Peyer's patch (tissue), 4 donors: ENCODE measurements around the gene IFNL2. TPM values are rescaled to one million over a fixed set of nuclear protein-coding genes. Genes with fewer than 3 reads are reported as not detected.

ENCODE experiments used
- DNase-seq, 3 donors: peaks; one replicate each; pipeline ENCODE4 v3.0.0-alpha.2; 2017 to 2019
- H3K27ac ChIP-seq, 4 donors: fragments of 200-600 bp; sonication (generic); one replicate each; pipeline ENCODE4 v1.5.1; 2016 to 2019
- H3K27me3 ChIP-seq, 2 donors: fragments of 200-600 bp; sonication (generic); one replicate each; pipeline ENCODE4 v1.5.1; 2019
- H3K36me3 ChIP-seq, 3 donors: fragments of 200-600 bp; sonication (generic); one replicate each; pipeline ENCODE4 v1.5.1; 2016 to 2019
- H3K4me1 ChIP-seq, 4 donors: fragments of 200-600 bp; sonication (generic); one replicate each; pipeline ENCODE4 v1.5.1; 2016 to 2019
- H3K4me3 ChIP-seq, 4 donors: fragments of 200-600 bp; sonication (generic); 1 replicate in 3 of 4; 2 replicates in 1 of 4; pipeline ENCODE4 v1.5.1; 2016 to 2019; ENCODE audit warnings: mild to moderate bottlenecking in 1 of 4
- H3K9me3 ChIP-seq, 4 donors: fragments of 200-600 bp; sonication (generic); one replicate each; pipeline ENCODE4 v1.5.1; 2016 to 2019; ENCODE audit warnings: mild to moderate bottlenecking in 1 of 4
- CTCF ChIP-seq, 6 experiments: fragments of 450-650 bp in 4 of 6; fragments of 200-600 bp in 2 of 6; sonication (generic) in 1 of 6; IDR thresholded peaks; one replicate each; pipeline ENCODE4 v1.5.1; 2017 to 2019; ENCODE audit warnings: antibody characterized with exemption in 6 of 6, mild to moderate bottlenecking in 3 of 6, moderate library complexity in 1 of 6
- POLR2A ChIP-seq, 2 donors: fragments of 450-650 bp; IDR thresholded peaks; one replicate each; pipeline ENCODE4 v1.5.1; 2017; ENCODE audit warnings: antibody characterized with exemption in 2 of 2, mild to moderate bottlenecking in 2 of 2, moderate library complexity in 2 of 2
- total RNA-seq, 4 donors: library from RNA; depleted of rRNA; stranded (reverse); fragments of >200 nt; gene quantifications; one replicate each; pipeline ENCODE4 v1.1.0, GENCODE V29; 2016

Gene IFNL2
- total RNA-seq, 4 donors from 2014 or later, result not detected

- Histone ChIP-seq H3K27me3 (no peaks in the 10 kb centered on the region), H3K27ac (no peak overlapping the region), H3K4me1 (no peaks in the 10 kb centered on the region), H3K9me3 (no peaks in the 10 kb centered on the region), H3K36me3 (no peaks in the 10 kb centered on the region), H3K4me3 (no peak overlapping the region)
- peak in 1 of 3 donors; percentile 27 for DNase-seq
- TF ChIP-seq POLR2A (IDR thresholded peaks at IDR 0.05) (no peak), CTCF (IDR thresholded peaks at IDR 0.05) (no peak)
These were observed 31.2 kb downstream of the IFNL2 start for GRCh38 chr19:39299404-39299803.

- no peak overlapping the region for H3K4me3 ChIP-seq
- TF ChIP-seq POLR2A (IDR thresholded peaks at IDR 0.05) (no peak), CTCF (IDR thresholded peaks at IDR 0.05) (no peak)
- no peaks in the 10 kb centered on the region for H3K27me3 ChIP-seq
- no peaks in the 10 kb centered on the region for H3K4me1 ChIP-seq
- no peaks in the 10 kb centered on the region for H3K36me3 ChIP-seq
- peak in 1 of 3 donors; percentile 10 for DNase-seq
- H3K9me3 ChIP-seq, result no peaks in the 10 kb centered on the region
- H3K27ac ChIP-seq, result no peak overlapping the region
These were observed 31.6 kb downstream of the IFNL2 start for GRCh38 chr19:39299832-39300231.

GRCh38 chr19:39301021-39301420 is 32.8 kb downstream of the IFNL2 start:
- no peak for TF ChIP-seq CTCF (IDR thresholded peaks at IDR 0.05)
- no peak overlapping the region for H3K27ac ChIP-seq
- no peaks in the 10 kb centered on the region for H3K9me3 ChIP-seq
- no peaks in the 10 kb centered on the region for H3K4me1 ChIP-seq
- no peak overlapping the region for H3K4me3 ChIP-seq
- no peaks in the 10 kb centered on the region for H3K27me3 ChIP-seq
- peak in 1 of 3 donors; percentile 15 for DNase-seq
- H3K36me3 ChIP-seq, result no peaks in the 10 kb centered on the region

GRCh38 chr19:39301562-39301961 is 33.4 kb downstream of the IFNL2 start:
- Histone ChIP-seq H3K27me3 (no peaks in the 10 kb centered on the region), H3K36me3 (no peaks in the 10 kb centered on the region)

GRCh38 chr19:39303373-39304184 is 35.4 kb downstream of the IFNL2 start:
- peak in 1 of 3 donors; percentile 10 for DNase-seq
- TF ChIP-seq CTCF (IDR thresholded peaks at IDR 0.05) (no peak), POLR2A (IDR thresholded peaks at IDR 0.05) (no peak)
- H3K36me3 ChIP-seq, result no peaks in the 10 kb centered on the region
- peaks cover 0 to 18% (median 0%) of the 10 kb centered on the region in 4 donors for H3K4me1 ChIP-seq
- peaks cover 0 to 11% of the 10 kb centered on the region in 2 donors for H3K27me3 ChIP-seq
- no peak overlapping the region for H3K4me3 ChIP-seq
- H3K9me3 ChIP-seq, result no peaks in the 10 kb centered on the region
- no peak overlapping the region for H3K27ac ChIP-seq

More at GRCh38 chr19:39301562-39301961, 33.4 kb downstream of the IFNL2 start:
- Histone ChIP-seq H3K4me1 (no peaks in the 10 kb centered on the region), H3K27ac (no peak overlapping the region), H3K4me3 (no peak overlapping the region), H3K9me3 (no peaks in the 10 kb centered on the region)
- TF ChIP-seq POLR2A (IDR thresholded peaks at IDR 0.05), result no peak
- no peak for TF ChIP-seq CTCF (IDR thresholded peaks at IDR 0.05)
- peak in 1 of 3 donors; percentile 8 for DNase-seq
